HL-60 (cell line): ENCODE results near the gene PSMA8.

Experiments used
- CTCF ChIP-seq: IDR thresholded peaks from one replicate; pipeline ENCODE4 v1.5.1; 2011; ENCODE audit warnings: low read length, control low read depth, inconsistent platforms; ENCODE audit not compliant: insufficient read depth
- GABPA ChIP-seq: IDR thresholded peaks from 2 replicates; pipeline ENCODE4 v1.6.1; 2012; ENCODE audit warnings: low read depth
- POLR2AphosphoS5 ChIP-seq: IDR thresholded peaks from 2 replicates; pipeline ENCODE4 v1.6.1; 2012; ENCODE audit warnings: low read depth
- REST ChIP-seq: IDR thresholded peaks from 2 replicates; pipeline ENCODE4 v1.6.1; 2012; ENCODE audit warnings: low read depth; ENCODE audit not compliant: insufficient replicate concordance
- SPI1 ChIP-seq: IDR thresholded peaks from 2 replicates; pipeline ENCODE4 v1.6.1; 2012; ENCODE audit warnings: low read depth, mild to moderate bottlenecking, borderline replicate concordance

- TF ChIP-seq POLR2AphosphoS5 (no peak), SPI1 (no peak), CTCF (no peak), REST (no peak), GABPA (no peak)
Observed at GRCh38 chr18:26085056-26085455, 48.6 kb upstream of the PSMA8 start.
